ENCODE results near the gene RAD51B.
A peak's percentile ranks its signal among the peaks of the same experiment; 100 is the strongest.

Gene RAD51B

DNA sequence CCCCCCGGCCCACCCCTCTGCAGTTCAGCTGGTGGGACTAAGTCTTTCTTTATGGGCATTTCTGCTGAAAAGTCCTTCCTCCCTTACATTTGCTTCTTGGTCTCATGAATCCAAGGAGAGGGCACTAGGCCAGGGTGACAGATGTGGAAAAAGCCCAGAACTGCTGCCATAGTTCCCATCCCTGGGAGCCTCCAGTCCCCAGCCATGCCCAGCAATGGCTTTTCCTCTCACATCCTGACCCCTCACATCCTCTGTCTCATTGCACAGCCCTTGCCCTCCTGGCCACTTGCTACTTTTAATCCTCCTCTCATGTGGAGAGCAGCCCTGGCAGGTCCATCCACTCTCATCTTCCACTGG, 850.8 kb downstream of the RAD51B start:
- no peak for DNase-seq (ENCODE audit: low spot score)

DNA sequence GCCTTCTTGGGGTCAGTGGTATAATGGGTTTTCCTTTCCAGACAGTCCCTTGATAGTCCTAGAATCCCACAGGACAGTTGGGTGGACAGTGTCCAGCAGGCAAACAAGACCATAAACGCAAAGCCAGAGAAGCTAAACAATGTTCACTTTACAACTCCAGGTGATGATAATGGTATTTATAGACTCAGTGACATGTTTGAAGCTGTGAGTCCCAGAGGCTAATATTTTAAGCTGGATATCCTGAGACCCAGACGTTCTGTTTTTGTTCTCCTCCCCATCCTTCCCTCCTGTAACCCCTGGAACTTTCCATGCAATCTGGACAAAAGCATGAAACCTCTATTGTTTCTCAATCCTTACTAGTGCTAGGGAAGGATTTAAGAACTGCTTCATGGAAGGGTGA, 852.3 kb downstream of the RAD51B start:
- no peak for DNase-seq (ENCODE audit: low spot score)

DNA sequence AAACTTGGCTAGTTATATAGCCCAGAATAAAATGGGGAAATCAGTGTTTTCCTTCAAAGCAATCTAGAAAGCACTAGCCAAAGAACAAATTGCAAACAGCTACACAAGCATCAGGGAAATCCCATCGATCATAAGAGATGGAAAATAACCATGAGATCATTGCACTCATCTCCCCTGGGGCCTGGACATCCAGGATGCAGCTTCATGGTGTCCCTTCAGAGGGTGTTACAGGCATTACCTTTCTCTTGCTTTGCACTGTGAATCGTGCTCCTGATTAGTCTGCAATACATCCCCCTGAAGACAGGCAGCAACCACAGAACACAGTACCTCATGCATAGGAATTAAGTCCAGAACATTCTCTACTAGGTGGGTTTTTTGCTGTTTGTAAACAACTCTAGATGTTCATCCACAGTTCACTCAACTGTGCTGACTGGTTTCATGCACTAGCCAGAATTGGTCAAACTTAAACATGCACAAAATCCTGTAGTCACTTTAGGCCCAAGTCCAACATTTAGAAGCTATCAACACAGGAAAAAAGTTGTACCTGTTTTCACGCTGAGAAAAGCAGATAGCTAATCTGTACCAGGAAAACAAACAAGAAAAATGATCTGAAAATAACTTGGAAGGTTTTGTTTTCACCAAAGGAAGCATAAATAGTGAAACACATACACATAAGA, 853.2 kb downstream of the RAD51B start:
- no peak for DNase-seq (ENCODE audit: low spot score)

DNA sequence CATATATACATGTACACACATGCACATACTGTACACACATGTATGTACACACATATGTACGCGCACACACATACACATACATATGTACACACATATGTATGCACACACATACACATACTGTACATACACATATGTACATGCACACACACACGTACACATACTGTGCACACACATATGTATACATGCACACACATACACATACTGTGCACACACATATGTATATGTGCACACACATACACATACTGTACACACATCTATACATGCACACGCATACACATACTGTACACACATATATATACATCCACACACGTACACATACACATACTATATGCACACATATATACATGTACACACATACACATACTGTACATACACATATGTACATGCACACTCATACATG, 853.9 kb downstream of the RAD51B start:
- no peak for DNase-seq (ENCODE audit: low spot score)

DNA sequence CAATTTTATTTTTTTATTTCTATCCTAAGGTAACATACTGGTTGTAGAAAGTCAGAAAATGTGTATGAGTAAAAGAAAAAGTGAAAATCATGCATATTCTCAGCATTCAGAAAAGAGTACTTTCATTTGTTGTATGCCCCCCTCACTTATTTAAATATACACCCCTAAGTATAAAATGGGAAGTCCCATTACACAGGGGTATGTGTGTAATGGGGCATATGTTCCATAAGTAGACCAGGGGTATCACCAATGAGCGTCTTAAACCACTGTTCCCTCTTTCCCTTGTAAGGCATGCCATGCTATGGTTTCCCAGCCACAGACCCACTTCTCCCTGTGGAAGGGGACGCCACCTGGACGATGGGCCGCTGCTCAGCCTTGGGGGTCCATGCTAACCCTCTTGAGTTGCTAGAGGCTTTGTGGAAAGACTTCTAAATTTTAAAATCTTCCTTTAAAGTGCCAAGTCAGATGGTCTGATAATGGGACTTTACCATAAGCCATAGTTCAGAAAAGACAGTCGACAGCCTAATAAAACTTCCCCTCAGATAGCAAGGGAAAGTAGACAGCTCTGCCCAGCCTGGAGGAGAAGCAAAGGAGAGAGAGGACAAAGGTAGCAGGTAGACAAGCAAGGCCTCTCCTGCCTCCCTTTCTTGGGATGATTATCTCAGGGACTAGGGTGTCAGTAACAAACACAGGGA, 855.1 kb downstream of the RAD51B start:
- DNase-seq (ENCODE audit: low spot score), result no peak

DNA sequence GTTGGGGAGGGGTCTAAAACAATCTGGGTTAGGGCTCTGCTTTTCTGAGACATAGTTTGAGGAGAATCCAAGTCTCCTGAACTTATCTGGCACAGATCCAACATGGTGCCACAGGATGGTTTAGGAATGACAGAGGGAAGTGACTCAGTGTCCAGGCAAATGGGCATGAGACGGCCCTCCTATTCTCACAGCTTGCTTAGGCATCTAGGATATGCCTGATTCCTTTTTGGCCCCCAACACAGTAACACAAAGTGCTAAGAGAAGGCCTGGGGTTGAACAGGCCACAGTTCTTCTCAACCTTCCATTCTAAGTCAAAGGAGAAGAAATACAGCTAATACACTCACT, 855.6 kb downstream of the RAD51B start:
- DNase-seq (ENCODE audit: low spot score), result no peak

DNA sequence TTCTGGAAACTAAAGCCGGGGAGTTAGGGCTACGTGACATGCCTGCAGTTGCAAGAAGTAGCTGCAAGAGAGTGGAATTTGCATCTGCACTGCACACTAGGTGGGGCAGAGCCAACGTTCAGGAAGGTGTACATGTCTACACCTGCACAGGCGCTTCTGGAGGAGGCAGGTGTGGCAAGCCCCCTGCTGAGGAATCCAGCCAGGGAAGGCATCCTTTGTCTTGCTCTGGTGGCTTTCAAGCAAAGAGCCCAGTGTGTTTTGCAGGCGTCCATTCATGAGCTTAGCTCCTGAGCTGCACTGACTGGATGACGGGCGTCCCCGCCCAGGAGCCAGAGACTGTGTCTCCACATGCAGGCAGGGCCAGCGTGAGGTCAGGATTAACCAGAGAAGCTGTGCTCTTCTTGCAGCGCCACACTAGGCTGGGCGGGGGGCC, 856.9 kb downstream of the RAD51B start:
- DNase-seq (ENCODE audit: low spot score), result no peak

DNA sequence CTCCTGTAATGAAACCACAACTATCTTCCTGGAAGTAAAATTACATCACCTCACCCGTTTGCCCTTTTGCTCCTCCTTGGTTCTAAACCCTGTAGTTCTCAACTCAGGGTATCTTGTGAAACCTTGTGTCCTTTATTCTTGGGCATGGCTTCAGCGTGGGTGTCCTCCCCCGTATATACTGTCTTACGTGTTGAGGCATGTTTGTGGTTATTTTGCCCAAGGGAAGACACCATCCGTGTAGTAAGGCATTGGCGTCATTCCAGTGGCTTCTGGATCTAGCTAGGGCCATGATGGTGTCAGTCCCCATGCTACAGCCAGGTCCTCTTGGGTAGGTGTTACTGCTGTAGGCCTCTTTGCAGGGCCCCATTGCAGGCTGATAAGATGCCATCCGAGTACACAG, 857.9 kb downstream of the RAD51B start:
- DNase-seq (ENCODE audit: low spot score), result no peak

DNA sequence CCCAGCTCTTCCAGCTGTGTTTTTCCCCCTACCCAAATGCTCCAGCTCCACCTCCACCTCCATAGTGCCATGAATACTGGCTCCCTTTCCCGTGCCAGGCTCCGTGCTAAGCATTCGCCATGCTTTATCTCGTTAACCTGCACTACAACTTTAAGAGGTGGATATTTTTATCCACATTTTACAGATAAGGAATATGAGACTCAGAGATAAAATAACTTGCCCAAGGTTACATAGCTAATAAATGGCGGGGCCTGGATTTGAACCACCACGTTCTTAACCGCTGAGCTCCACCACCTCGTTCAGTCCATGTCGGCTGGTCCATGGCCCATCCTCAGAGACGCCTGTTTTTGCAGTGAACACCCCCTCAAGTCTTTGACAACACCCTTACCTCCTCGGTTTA, 858.3 kb downstream of the RAD51B start:
- no peak for DNase-seq (ENCODE audit: low spot score)

DNA sequence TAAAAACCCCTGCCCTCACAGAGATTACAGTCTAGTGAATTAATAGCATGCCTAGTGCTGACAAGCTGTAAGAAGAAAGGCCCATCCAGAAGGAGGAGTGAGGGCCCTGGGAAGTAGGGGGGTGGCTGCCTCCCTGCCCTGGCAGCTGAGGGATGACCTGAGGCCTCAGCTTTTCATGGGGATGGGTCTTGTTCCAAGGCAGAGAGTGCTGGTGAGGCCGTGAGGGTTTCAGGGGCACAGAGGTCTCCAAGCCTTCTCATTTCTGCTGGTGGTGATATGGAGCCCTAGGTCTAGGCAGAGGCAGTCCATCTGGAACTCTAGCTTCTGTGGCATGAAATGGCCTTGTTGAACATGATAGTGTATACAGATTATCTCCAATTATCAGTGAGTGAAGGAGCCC, 858.9 kb downstream of the RAD51B start:
- DNase-seq (ENCODE audit: low spot score), result no peak

DNA sequence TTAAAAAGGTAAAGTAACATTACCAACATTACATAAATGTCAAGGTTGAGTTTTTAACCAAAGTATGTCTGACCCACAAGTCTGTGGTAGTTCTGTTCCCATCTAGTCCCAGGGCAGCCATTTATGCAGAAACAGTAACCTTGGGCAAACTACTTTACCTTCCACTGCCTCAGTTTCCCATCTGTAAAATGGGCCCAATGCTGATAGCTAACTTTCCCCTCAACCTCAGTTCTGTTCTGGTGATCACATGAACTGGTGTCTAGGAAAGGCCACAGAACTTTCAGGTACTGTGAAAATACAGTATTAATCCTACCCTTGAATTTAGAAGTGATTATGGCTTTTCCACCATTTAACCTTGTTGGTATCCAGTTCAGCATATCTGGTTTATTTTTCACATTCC, 859.7 kb downstream of the RAD51B start:
- DNase-seq (ENCODE audit: low spot score), result no peak

DNA sequence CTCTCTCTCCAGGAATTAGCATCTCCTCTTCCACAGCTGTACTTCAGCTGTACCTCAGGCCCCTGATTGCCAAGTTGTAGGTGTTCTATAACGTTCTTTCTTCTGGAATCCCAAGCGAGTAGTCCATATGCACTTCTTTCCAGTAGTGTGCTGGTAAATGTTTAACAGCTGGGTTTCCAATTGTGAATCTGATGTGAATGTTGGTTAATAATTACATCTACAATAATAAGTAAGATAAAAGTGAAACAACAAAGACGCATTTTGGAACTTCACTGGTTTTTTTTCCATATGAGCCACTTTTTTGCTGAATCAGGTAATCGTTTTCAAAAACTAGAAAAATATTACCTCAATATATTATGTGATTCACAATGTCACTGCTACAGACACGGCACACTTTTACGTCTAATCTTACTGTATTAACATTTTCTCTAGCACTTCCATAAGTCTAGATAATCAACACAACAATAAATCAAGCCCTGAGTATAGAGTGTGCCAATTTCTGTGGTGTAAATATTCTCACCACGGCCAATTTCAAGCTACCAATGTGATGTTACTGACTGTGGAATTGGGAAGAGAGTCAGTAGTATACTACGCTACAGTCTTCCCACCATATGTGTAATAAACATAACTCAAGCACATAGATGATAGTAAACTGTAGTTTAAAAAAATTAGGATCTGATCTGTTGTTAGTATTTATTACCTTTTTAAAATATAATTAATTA, 860.3 kb downstream of the RAD51B start:
- no peak for DNase-seq (ENCODE audit: low spot score)

DNA sequence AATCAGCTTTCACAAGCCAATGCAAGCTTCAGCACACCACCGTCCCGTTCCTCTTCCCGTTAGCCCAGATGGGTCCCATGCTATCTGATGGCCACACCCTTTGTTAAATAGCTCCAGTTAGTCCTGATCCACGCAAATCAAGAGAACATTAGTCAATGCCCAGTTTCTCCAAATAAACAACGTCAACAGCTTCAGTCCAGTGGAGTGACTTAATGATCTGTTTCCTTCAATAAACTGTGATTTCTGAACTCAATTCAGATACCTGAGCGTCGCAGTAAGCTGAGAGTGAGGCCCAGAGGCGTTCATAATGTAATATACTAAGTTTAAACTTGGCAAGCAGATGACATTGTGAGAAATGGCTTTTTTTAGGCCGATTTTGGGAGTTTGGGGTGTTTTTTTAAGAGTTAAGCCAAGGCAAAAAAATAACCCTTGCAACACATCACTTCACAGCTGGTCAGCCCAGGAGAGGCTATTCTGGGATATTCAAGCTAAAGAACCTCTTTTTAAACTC, 861.0 kb downstream of the RAD51B start:
- DNase-seq (ENCODE audit: low spot score), result no peak

DNA sequence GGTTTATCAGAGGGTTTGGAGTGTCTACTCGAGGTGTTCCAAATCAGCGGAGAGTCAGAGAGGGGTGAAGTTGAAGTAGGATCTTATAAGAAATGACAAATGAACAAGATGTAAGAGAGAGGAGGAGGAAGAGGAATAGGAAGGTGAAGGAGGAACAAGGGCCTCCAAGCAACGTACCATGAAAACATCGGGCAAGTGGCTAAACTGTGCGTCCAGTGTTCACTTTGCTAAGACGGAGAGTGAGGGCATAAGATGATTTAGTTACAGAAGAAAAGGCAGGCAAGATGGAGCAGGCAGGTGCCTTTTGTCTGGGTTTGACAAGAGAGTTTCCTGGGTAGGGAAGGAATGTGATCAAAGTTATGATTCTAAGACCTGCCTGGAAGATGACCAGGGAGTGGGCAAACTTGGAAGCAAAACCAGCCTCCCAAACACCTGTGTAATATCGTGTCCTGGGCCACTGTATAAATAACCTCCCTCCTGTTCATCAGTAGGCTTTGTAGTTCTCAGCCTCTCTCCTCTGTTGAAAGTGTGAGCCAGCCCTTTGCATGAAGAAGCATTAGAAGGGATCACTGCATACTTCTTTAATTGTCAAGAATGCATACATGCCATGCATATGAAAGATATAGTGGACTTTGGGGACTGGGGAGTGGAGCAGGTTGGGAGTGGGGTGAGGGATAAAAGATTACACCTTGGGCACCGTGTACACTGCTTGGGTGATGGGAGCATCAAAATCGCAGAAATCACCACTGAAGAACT, 861.9 kb downstream of the RAD51B start:
- no peak for DNase-seq (ENCODE audit: low spot score)

DNA sequence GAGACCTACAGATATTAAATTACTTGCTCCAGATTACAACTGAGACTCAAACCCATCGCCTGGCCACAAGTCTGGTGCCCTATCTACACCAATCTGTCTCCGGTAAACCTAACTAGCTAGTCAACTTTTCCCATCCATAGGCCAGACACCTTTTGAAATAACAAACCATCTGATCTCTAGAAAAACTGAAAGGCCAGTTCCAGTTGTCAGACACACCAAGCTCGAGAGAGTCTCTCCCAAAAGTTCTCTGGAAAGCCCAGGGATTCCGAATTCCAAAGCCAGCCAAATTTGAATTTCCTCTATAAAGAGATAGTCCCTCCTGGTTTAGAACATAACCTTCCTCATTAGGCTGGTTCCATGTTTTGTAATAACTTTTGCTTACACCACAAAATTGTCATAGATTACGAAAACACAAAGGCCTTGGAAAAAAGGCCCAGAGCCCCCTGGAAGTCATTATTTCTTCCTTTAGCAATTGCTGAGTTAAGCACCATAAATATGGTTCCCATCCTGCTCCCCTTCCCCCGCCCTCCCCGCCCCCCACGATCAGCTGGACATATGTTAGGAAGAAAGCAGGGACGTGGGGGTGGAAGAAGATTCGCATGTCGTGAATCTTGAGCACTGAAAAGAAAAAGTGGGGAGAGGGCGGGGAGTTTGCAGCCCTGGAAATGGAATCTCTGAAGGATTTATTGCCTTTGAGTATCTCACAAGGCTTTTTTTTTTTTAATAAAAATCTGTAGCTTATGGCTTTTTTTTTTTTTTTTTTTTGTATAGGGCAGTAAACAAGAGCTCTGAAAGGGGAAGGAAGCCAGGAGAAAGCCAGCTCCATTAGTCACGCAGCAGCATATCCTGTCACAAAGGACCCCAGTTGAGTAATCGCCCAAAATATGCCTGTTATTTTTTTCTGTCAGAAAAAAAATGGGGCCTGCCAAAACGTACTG, 862.9 kb downstream of the RAD51B start:
- DNase-seq (ENCODE audit: low spot score), result peak; percentile 50

DNA sequence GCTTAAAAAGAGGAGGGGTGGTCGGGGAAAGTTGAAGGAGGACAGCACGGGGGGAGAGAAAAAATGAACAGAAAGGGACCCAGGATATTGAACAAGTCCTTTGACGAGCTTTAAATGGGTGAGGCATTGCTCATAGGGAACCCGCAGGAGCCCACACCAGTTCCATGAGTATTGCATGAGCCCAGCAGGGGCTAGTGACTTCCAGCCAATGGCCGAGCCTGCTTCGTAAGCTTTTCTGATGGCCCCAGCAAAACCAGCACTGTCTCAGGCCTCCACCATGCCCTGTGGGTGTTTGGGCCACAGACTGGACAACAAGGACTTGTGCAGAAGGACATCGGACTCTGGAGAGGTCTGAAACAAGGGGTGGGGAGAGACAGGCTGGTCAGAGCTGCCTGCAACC, 863.7 kb downstream of the RAD51B start:
- peak; percentile 62 for DNase-seq (ENCODE audit: low spot score)

DNA sequence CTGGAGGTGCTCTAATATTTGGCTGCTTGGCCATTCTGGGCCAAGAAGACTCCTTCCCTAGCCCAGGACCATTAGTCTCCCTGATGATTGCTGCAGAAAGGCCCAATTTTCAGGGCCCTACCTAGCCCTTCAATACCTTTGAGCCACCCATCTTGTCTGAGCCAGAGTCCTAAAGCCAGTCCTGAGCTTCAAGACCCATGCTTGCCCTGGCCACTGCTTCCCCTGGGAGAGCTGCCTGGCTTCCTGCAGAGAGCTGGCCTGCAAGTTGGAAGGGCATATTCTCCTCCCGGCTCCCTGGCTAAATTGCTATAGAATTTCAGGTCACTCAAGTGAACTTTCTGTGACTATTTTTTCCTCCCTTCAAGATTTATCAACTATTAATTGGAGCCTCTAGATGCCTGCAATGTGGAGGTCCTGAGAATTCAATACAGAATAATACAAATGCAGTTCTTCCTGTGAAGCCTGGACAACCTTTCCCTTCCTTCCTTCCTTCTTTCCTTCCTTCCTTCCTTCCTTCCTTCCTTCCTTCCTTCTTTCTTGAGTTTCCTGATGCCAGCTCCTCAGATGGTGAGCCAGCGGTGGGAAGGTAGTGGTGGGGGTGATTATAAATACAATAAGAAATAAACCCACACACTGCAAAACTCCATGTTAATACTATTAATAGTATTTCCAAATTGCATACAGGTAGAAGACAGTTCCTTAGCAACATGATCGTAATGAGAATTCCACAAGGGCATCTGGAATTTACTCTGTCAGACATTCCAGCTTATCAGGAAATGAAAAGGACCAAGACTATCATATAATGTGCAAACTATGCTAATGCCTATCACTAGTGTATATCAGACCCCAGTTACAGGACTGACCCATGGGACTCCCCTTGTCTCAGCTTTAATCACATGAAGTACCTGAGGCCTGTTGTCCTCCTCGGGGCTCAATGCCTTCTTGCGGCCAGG, 865.2 kb downstream of the RAD51B start:
- no peak for DNase-seq (ENCODE audit: low spot score)

DNA sequence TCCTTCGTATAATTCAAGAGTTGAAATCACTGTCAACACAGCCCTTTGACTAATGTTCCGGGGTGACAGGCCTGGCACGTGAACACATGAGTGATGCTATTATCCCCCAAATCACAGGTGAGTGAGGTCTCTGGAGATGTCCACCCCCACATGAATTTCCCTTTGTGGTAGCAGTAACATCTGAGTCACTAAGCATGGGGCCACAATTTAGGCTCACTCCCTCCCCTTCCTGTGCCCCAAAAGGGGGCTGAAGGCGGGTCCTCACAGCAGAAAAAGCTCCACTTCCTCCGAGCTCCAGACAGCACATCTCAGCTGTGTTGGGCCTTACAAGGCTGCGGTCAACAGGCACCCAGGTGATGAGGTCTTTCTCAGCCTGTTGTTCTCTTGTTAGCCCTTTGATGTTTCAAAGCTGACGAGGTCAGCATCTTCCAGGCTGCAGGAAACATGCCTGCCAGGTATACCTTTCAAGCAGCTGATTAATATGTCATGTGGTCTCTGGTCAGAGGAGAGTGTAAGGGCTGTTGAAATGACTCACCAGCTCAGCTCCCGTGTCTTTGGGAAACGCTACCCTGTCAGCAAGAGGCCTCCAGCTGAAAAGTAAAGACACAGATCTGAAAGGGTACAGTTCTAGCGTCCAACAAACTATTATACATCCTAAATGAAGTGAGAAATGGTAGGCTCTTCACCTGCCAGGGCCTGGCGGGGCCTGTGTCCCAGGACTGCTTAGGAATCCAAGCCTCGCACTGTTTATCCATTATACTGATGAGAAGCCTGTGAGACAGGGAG, 866.0 kb downstream of the RAD51B start:
- no peak for DNase-seq (ENCODE audit: low spot score)

DNA sequence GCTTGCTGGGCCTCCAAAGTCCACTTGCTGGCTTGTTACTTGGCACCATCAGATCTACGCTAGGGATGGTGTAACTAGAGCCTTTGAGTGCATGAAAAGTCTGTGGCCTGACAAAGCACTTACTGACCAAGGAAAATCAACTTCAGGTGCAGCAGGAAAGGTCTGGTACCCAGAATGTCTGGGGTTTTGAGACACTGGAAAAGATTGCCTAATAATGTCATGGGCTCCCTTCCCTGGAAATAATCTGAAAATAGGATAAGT, 866.6 kb downstream of the RAD51B start:
- no peak for DNase-seq (ENCODE audit: low spot score)

DNA sequence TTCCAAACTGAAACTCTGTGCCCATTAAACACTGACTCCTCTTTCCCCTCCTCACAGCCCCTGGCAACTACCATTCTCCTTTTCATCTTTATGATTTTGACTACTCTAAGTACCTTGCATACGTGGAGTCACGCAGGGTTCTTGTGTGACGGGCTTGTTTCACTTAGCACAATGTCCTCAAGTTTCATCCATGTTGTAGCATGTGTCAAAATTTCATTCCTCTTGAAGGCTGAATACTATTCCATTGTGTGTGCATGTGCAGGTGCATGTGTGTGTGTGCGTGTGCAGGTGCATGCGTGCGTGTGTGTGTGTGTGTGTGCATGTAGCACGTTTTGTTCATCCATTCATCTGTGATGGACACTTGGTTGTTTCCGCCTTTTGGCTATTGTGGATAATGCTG, 867.1 kb downstream of the RAD51B start:
- no peak for DNase-seq (ENCODE audit: low spot score)

Data from Ammon's horn (tissue), 1 donor.